HEK293T (cell line): ENCODE results near the gene RNF7.

Experiments used
- ARNT ChIP-seq: fragments of 450-650 bp; IDR thresholded peaks from 2 replicates; pipeline ENCODE4 v1.6.1; 2017; ENCODE audit warnings: mild to moderate bottlenecking
- L3MBTL2 ChIP-seq: fragments of 450-650 bp; conservative IDR thresholded peaks from 2 replicates; pipeline ENCODE4 v1.6.1; 2016; ENCODE audit warnings: mild to moderate bottlenecking
- LEF1 ChIP-seq: fragments of 450-650 bp; IDR thresholded peaks from 2 replicates; pipeline ENCODE4 v1.6.1; 2017; ENCODE audit warnings: mild to moderate bottlenecking, borderline replicate concordance
- SP1 ChIP-seq: fragments of 450-650 bp; IDR thresholded peaks from 2 replicates; pipeline ENCODE4 v1.6.1; 2017
- SUZ12 ChIP-seq: fragments of 450-650 bp; IDR thresholded peaks from 2 replicates; pipeline ENCODE4 v1.6.1; 2016; ENCODE audit warnings: mild to moderate bottlenecking
- ZNF384 ChIP-seq: fragments of 450-650 bp; IDR thresholded peaks from 2 replicates; pipeline ENCODE4 v1.6.1; 2016

GRCh38 chr3:141738891-141739363 is 829 bp downstream of the RNF7 start:
- TF ChIP-seq LEF1, result no peak
- TF ChIP-seq ARNT, result no peak
- no peak for TF ChIP-seq SUZ12
- TF ChIP-seq SP1, result no peak
- TF ChIP-seq ZNF384, result no peak
- no peak for TF ChIP-seq L3MBTL2
